WTC11 (cell line): Measurements from ENCODE around the gene PCNX1. TPM values are rescaled to one million over a fixed set of nuclear protein-coding genes. Genes with fewer than 3 reads are reported as not detected.

Experiments
- ATAC-seq: fragments of 200-7000 bp; cut with Tn5 transposase; 2 replicates; pipeline ENCODE4 v1.10.0; 2021; ENCODE audit warnings: mild to moderate bottlenecking, moderate library complexity
- CTCF ChIA-PET: fragments of 300-600 bp; sonication (Branson Sonifier 250); formaldehyde crosslinking; loops from one replicate; lab custom pipeline; 2021; ENCODE audit warnings: antibody characterized with exemption; lab: Charles Lee
- POLR2A ChIA-PET: fragments of 350-600 bp; sonication (Branson Sonifier 250); formaldehyde crosslinking; loops from one replicate; lab custom pipeline; 2021; ENCODE audit warnings: antibody characterized with exemption; lab: Charles Lee
- DNase-seq: peaks from one replicate; pipeline ENCODE4 v3.0.0; 2021; ENCODE audit warnings: low spot score
- H3K27ac Mint-ChIP-seq: 2 replicates; pipeline ENCODE4 v1.8.0; 2021; ENCODE audit warnings: mixed read lengths
- H3K27me3 Mint-ChIP-seq: 2 replicates; pipeline ENCODE4 v1.8.0; 2021; ENCODE audit warnings: low read depth, mild to moderate bottlenecking, moderate library complexity, mixed read lengths
- H3K36me3 Mint-ChIP-seq: 2 replicates; pipeline ENCODE4 v1.8.0; 2021; ENCODE audit warnings: mixed read lengths
- H3K4me1 Mint-ChIP-seq: 2 replicates; pipeline ENCODE4 v1.8.0; 2022; ENCODE audit warnings: mixed read lengths
- H3K4me3 Mint-ChIP-seq: 2 replicates; pipeline ENCODE4 v1.8.0; 2021; ENCODE audit warnings: mild to moderate bottlenecking, moderate library complexity, mixed read lengths
- H3K9me3 Mint-ChIP-seq: 2 replicates; pipeline ENCODE4 v1.8.0; 2021; ENCODE audit warnings: mixed read lengths
- ARID4B ChIP-seq: sonication (generic); formaldehyde crosslinking; IDR thresholded peaks from 2 replicates; pipeline ENCODE4 v1.8.0; 2023; ENCODE audit warnings: missing genetic modification reagents, mild to moderate bottlenecking, borderline replicate concordance
- ATF2 ChIP-seq: sonication (generic); formaldehyde crosslinking; IDR thresholded peaks from 2 replicates; pipeline ENCODE4 v1.8.1; 2022; ENCODE audit warnings: low read depth, missing genetic modification reagents, borderline replicate concordance
- ATF6 ChIP-seq: sonication (generic); formaldehyde crosslinking; IDR thresholded peaks from 2 replicates; pipeline ENCODE4 v1.8.1; 2023; ENCODE audit warnings: mild to moderate bottlenecking, missing genetic modification reagents
- CREB1 ChIP-seq: sonication (generic); formaldehyde crosslinking; IDR thresholded peaks from 2 replicates; pipeline ENCODE4 v1.8.0; 2023; ENCODE audit warnings: mild to moderate bottlenecking, missing genetic modification reagents
- E2F1 ChIP-seq: sonication (generic); formaldehyde crosslinking; IDR thresholded peaks from 2 replicates; pipeline ENCODE4 v1.8.0; 2022; ENCODE audit warnings: mild to moderate bottlenecking, missing genetic modification reagents
- E2F5 ChIP-seq: sonication (generic); formaldehyde crosslinking; IDR thresholded peaks from 2 replicates; pipeline ENCODE4 v1.8.1; 2022; ENCODE audit warnings: mild to moderate bottlenecking, moderate library complexity, missing genetic modification reagents
- ELF4 ChIP-seq: sonication (generic); formaldehyde crosslinking; IDR thresholded peaks from 2 replicates; pipeline ENCODE4 v1.8.1; 2022; ENCODE audit warnings: low read depth, mild to moderate bottlenecking, moderate library complexity, missing genetic modification reagents
- ETV6 ChIP-seq: sonication (generic); formaldehyde crosslinking; IDR thresholded peaks from 2 replicates; pipeline ENCODE4 v1.8.1; 2022; ENCODE audit warnings: mild to moderate bottlenecking, missing genetic modification reagents
- GTF2I ChIP-seq: fragments of 250-450 bp; sonication (Bioruptor Pico); conservative IDR thresholded peaks from 2 replicates; pipeline ENCODE4 v1.4.0; 2021; ENCODE audit warnings: mild to moderate bottlenecking
- IRF1 ChIP-seq: sonication (generic); formaldehyde crosslinking; IDR thresholded peaks from 2 replicates; pipeline ENCODE4 v1.8.0; 2023; ENCODE audit warnings: missing genetic modification reagents
- JAZF1 ChIP-seq: fragments of 250-450 bp; sonication (Bioruptor Pico); IDR thresholded peaks from 2 replicates; pipeline ENCODE4 v1.9.0; 2021; ENCODE audit warnings: moderate library complexity, mild to moderate bottlenecking, inconsistent platforms
- MLX ChIP-seq: sonication (generic); formaldehyde crosslinking; IDR thresholded peaks from 2 replicates; pipeline ENCODE4 v1.8.1; 2023; ENCODE audit warnings: mild to moderate bottlenecking, missing genetic modification reagents, moderate library complexity
- SMAD3 ChIP-seq: sonication (generic); formaldehyde crosslinking; IDR thresholded peaks from 2 replicates; pipeline ENCODE4 v1.8.0; 2022; ENCODE audit warnings: missing genetic modification reagents, mild to moderate bottlenecking, borderline replicate concordance
- SP1 ChIP-seq: sonication (generic); formaldehyde crosslinking; conservative IDR thresholded peaks from 2 replicates; pipeline ENCODE4 v1.8.1; 2022; ENCODE audit warnings: missing genetic modification reagents
- ZMAT4 ChIP-seq: fragments of 250-450 bp; sonication (Bioruptor Pico); IDR thresholded peaks from 2 replicates; pipeline ENCODE4 v1.9.0; 2021; ENCODE audit warnings: mild to moderate bottlenecking
- ZNF121 ChIP-seq: sonication (generic); formaldehyde crosslinking; IDR thresholded peaks from 2 replicates; pipeline ENCODE4 v1.8.0; 2023; ENCODE audit warnings: missing genetic modification reagents
- ZNF263 ChIP-seq: sonication (generic); formaldehyde crosslinking; IDR thresholded peaks from 2 replicates; pipeline ENCODE4 v1.8.1; 2022; ENCODE audit warnings: low read depth, mild to moderate bottlenecking, moderate library complexity, missing genetic modification reagents
- ZNF512 ChIP-seq: sonication (generic); formaldehyde crosslinking; IDR thresholded peaks from 2 replicates; pipeline ENCODE4 v1.8.1; 2022; ENCODE audit warnings: missing genetic modification reagents, borderline replicate concordance
- total RNA-seq: library from RNA; stranded (reverse); gene quantifications from 3 replicates; pipeline ENCODE4 v1.2.3, GENCODE V29; 2021

PCNX1 gene
- total RNA-seq, 1 experiment from 2014 or later, result 46.4 TPM

GRCh38 chr14:71060825-71061455 lies 153.7 kb downstream of the PCNX1 start (continued):
- TF ChIP-seq ATF6 (CRISPR knock-in tag) (no peak), GTF2I (no peak), IRF1 (CRISPR knock-in tag) (no peak)

- H3K27ac Mint-ChIP-seq, result no peak overlapping the region
- ChIA-PET CTCF (interaction anchor here (1.5 kb wide), 1 partner anchor 11 kb away, joined by 5 read pairs; no protein-coding TSS in a partner anchor), POLR2A (no interaction called here)
- no peak overlapping the region for H3K4me3 Mint-ChIP-seq
- H3K9me3 Mint-ChIP-seq, result peaks cover 15% of the 10 kb centered on the region
- H3K4me1 Mint-ChIP-seq, result no peaks in the 10 kb centered on the region
- no peak for DNase-seq
- no peak for ATAC-seq
- H3K27me3 Mint-ChIP-seq, result no peaks in the 10 kb centered on the region; the same call in 1 of the 2 replicates
- peaks cover 64% of the 10 kb centered on the region for H3K36me3 Mint-ChIP-seq
- TF ChIP-seq JAZF1 (no peak), ARID4B (CRISPR knock-in tag) (no peak), MLX (CRISPR knock-in tag) (no peak), ZNF263 (CRISPR knock-in tag) (no peak), ZNF512 (no peak), E2F5 (no peak), CREB1 (no peak), SP1 (CRISPR knock-in tag) (no peak), SMAD3 (no peak), E2F1 (CRISPR knock-in tag) (no peak), ATF6 (CRISPR knock-in tag) (no peak), ATF2 (CRISPR knock-in tag) (no peak), ETV6 (CRISPR knock-in tag) (no peak), ZNF121 (no peak), ELF4 (CRISPR knock-in tag) (no peak), ZMAT4 (CRISPR knock-in tag) (no peak)
These were observed 154.2 kb downstream of the PCNX1 start for GRCh38 chr14:71061458-71061857.
